ENCODE results near the gene IGSF8.
A peak's percentile ranks its signal among the peaks of the same experiment; 100 is the strongest.

The IGSF8 gene

GRCh38 chr1:160117709-160118183 lies 19.3 kb upstream of the IGSF8 start:
- no peak overlapping the region for H3K4me3 ChIP-seq (ENCODE audit: low read depth, low read length)
- no peak for TF ChIP-seq CTCF (IDR thresholded peaks at IDR 0.05; ENCODE audit: low read depth, low read length)

GRCh38 chr1:160117300-160117699 lies 18.9 kb upstream of the IGSF8 start:
- no peak for TF ChIP-seq CTCF (IDR thresholded peaks at IDR 0.05; ENCODE audit: low read depth, low read length)
- no peak overlapping the region for H3K4me3 ChIP-seq (ENCODE audit: low read depth, low read length)

GRCh38 chr1:160116283-160117147 lies 18.1 kb upstream of the IGSF8 start:
- no peak for TF ChIP-seq CTCF (IDR thresholded peaks at IDR 0.05; ENCODE audit: low read depth, low read length)
- peak overlapping the region; percentile 8; the same call in 1 of the 2 replicates for H3K4me3 ChIP-seq (ENCODE audit: low read depth, low read length)

- TF ChIP-seq CTCF (IDR thresholded peaks at IDR 0.05; ENCODE audit: low read depth, low read length), result no peak
- peak within 1 kb of the TSS; percentile 8; the same call in 1 of the 2 replicates for H3K4me3 ChIP-seq (ENCODE audit: low read depth, low read length)
Observed at GRCh38 chr1:160115545-160116282, 17.3 kb upstream of the IGSF8 start, which contains the start of gene ATP1A2. Gene ATP1A2 (plus strand): TSS chr1:160115759. CDS start chr1:160115862, 103 bp downstream.

- TF ChIP-seq CTCF (IDR thresholded peaks at IDR 0.05; ENCODE audit: low read depth, low read length), result no peak
- no peak overlapping the region for H3K4me3 ChIP-seq (ENCODE audit: low read depth, low read length)
Observed at GRCh38 chr1:160114085-160114484, 15.7 kb upstream of the IGSF8 start.

GRCh38 chr1:160113407-160113806 lies 15.0 kb upstream of the IGSF8 start:
- TF ChIP-seq CTCF (IDR thresholded peaks at IDR 0.05; ENCODE audit: low read depth, low read length), result no peak

More at GRCh38 chr1:160113407-160113806, 15.0 kb upstream of the IGSF8 start:
- no peak overlapping the region for H3K4me3 ChIP-seq (ENCODE audit: low read depth, low read length)

Measured in WI38 (cell line).